Omental fat pad (tissue), 4 donors: ENCODE measurements around the gene L3MBTL1. TPM values are rescaled to one million over a fixed set of nuclear protein-coding genes. Genes with fewer than 3 reads are reported as not detected.

Source experiments
- ATAC-seq: fragments of 150-250 bp; one replicate; pipeline ENCODE4 v1.9.1; 2016; ENCODE audit warnings: mild to moderate bottlenecking, moderate library complexity; ENCODE audit not compliant: low FRiP score
- DNase-seq: peaks from one replicate; pipeline ENCODE4 v3.0.0-alpha.2; 2019; ENCODE audit warnings: low spot score
- total RNA-seq, 4 donors: library from RNA; depleted of rRNA; stranded (reverse); fragments of >200 nt; gene quantifications; one replicate each; pipeline ENCODE4 v1.1.0, GENCODE V29; 2016
- TF ChIP-seq, protein P1 (sequence below), 3 donors: fragments of 450-650 bp; IDR thresholded peaks; one replicate each; pipeline ENCODE4 v1.5.1; 2016 to 2017; ENCODE audit warnings: antibody characterized with exemption in 3 of 3, mild to moderate bottlenecking in 3 of 3, moderate library complexity in 2 of 3

Gene L3MBTL1
- total RNA-seq, 4 donors from 2014 or later, result 6.5 to 9.8 (median 7.4) TPM

DNA sequence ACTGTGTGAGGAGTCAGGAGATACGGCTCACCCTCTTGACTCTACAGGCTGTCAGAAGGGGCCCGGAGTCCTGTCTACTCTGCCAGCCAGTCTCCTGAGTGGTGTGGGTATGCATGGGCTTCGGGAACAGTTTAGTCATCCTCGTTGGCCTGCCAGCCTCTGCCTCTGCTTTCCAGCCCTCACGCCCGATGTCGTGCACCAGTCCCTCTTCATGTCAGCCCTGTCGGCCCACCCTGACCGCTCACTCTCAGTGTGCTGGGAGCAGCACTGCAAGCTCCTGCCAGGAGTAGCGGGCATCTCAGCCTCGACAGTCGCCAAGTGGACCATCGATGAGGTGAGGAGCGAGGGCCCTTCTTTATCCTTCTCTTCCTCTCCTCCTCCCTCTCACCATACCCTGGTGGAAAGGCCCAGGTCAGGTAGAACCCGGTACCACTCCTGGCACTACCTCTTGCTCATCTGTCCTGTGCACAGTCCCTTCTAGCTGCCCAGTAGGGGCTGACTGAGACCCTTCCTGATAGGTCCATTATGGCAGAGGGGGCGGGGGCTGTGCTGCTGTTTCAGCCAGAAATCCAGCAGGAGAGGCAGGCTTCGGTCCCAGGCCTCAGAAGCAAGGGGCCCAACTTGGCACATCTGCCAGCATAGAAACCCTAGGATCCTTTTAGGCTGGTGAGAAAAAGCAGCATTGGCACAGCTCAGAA is 32.6 kb downstream of the L3MBTL1 start:
- TF ChIP-seq, protein P1, sequence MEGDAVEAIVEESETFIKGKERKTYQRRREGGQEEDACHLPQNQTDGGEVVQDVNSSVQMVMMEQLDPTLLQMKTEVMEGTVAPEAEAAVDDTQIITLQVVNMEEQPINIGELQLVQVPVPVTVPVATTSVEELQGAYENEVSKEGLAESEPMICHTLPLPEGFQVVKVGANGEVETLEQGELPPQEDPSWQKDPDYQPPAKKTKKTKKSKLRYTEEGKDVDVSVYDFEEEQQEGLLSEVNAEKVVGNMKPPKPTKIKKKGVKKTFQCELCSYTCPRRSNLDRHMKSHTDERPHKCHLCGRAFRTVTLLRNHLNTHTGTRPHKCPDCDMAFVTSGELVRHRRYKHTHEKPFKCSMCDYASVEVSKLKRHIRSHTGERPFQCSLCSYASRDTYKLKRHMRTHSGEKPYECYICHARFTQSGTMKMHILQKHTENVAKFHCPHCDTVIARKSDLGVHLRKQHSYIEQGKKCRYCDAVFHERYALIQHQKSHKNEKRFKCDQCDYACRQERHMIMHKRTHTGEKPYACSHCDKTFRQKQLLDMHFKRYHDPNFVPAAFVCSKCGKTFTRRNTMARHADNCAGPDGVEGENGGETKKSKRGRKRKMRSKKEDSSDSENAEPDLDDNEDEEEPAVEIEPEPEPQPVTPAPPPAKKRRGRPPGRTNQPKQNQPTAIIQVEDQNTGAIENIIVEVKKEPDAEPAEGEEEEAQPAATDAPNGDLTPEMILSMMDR (IDR thresholded peaks at IDR 0.05), result no peak
- DNase-seq (no peak), ATAC-seq (no peak)

GRCh38 chr20:43540673-43541060 is 33.2 kb downstream of the L3MBTL1 start:
- no peak for DNase-seq
- TF ChIP-seq, protein P1 (IDR thresholded peaks at IDR 0.05), result no peak
- no peak for ATAC-seq

- TF ChIP-seq, protein P1 (IDR thresholded peaks at IDR 0.05), result no peak
- DNase-seq, result no peak
- ATAC-seq, result no peak
Measured at GRCh38 chr20:43541214-43541613, 33.7 kb downstream of the L3MBTL1 start.

- no peak for ATAC-seq
- no peak for DNase-seq
- TF ChIP-seq, protein P1 (IDR thresholded peaks at IDR 0.05), result no peak
Measured at GRCh38 chr20:43542161-43542560, 34.7 kb downstream of the L3MBTL1 start.

- no peak for ATAC-seq
- DNase-seq, result no peak
- TF ChIP-seq, protein P1 (IDR thresholded peaks at IDR 0.05), result no peak
Measured at GRCh38 chr20:43542674-43543073, 35.2 kb downstream of the L3MBTL1 start.

DNA sequence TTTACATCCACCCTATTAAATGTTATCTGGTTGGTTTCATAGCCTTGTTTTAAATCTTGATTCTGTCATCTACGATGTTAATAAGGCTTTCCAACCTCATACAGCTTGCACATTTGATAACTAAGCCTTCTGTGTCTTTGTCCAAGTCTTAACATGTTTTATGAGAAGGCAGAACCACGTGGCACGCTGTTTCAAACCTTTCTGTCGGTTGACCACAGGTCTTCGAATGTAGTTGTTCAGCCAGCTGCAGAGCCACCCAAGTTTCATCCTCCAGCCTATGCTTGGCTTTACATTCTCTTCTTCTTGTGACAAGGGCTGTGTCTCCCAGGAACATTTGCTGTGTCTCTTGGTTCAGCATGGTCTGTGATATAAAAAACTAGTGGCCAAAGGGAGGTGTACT is 35.6 kb downstream of the L3MBTL1 start:
- DNase-seq (no peak), ATAC-seq (no peak)
- TF ChIP-seq, protein P1 (IDR thresholded peaks at IDR 0.05), result no peak

DNA sequence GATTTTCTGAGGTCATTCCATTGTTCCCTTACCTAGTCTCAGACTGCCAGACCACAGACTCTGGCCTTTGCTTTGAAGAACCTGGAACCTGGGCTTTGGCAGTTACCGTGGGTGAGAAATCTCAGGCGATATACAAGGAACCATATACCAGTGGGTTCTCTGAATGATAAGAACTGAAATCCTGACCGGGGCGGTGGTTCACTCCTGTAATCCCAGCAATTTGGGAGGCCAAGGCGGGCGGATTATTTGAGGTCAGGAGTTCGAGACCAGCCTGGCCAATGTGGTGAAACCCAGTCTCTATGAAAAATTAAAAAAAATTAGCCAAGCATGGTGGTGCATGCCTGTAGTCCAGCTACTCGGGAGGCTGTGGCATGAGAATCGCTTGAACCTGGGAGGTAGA is 37.0 kb downstream of the L3MBTL1 start:
- ATAC-seq (no peak), DNase-seq (no peak)
- TF ChIP-seq, protein P1 (IDR thresholded peaks at IDR 0.05), result no peak
